Keratinocyte (primary cell): Measurements from ENCODE around the gene KIF11. TPM values are rescaled to one million over a fixed set of nuclear protein-coding genes. Genes with fewer than 3 reads are reported as not detected.

Experiments
- DNase-seq: peaks from one replicate; pipeline ENCODE4 v3.0.0-alpha.2; 2011; ENCODE audit warnings: low read depth, missing footprints, low spot score
- FAIRE-seq: peaks from 2 replicates; lab custom pipeline; 2011; peaks lifted over from hg19 to GRCh38; lab: Jason Lieb, UNC
- H2AFZ ChIP-seq: 2 replicates; pipeline ENCODE4 v1.6.0; 2012; ENCODE audit warnings: low read length, control low read depth, inconsistent platforms; ENCODE audit not compliant: control insufficient read depth
- H3K27ac ChIP-seq: 2 replicates; pipeline ENCODE4 v1.5.1; 2011; ENCODE audit warnings: low read length; ENCODE audit not compliant: control insufficient read depth, insufficient read depth
- H3K27me3 ChIP-seq: 3 replicates; pipeline ENCODE4 v1.6.0; 2011; ENCODE audit warnings: low read length; ENCODE audit not compliant: control insufficient read depth, insufficient read depth; ENCODE audit errors: extremely low read depth
- H3K36me3 ChIP-seq, 2 experiments: 2 replicates in 1 of 2; 3 replicates in 1 of 2; pipeline ENCODE4 v1.5.1; 2011; ENCODE audit warnings: low read length in 2 of 2, mild to moderate bottlenecking in 1 of 2; ENCODE audit not compliant: control insufficient read depth in 2 of 2, insufficient read depth in 2 of 2; ENCODE audit errors: extremely low read depth in 1 of 2
- H3K4me1 ChIP-seq: 3 replicates; pipeline ENCODE4 v1.5.1; 2011; ENCODE audit warnings: low read length; ENCODE audit not compliant: control insufficient read depth, insufficient read depth; ENCODE audit errors: extremely low read depth
- H3K4me2 ChIP-seq: 3 replicates; pipeline ENCODE4 v1.6.0; 2011; ENCODE audit warnings: low read depth, low read length; ENCODE audit not compliant: control insufficient read depth, insufficient read depth; ENCODE audit errors: extremely low read depth
- H3K4me3 ChIP-seq, 3 experiments: fragments of 200-600 bp in 1 of 3; sonication (generic) in 1 of 3; 2 replicates in 2 of 3; 3 replicates in 1 of 3; pipeline ENCODE4 v1.5.1; 2011 to 2016; ENCODE audit warnings: low read length in 3 of 3, mild to moderate bottlenecking in 3 of 3, control low read depth in 2 of 3, inconsistent platforms in 1 of 3, low read depth in 1 of 3, mixed read lengths in 1 of 3, mixed run types in 1 of 3, moderate library complexity in 1 of 3; ENCODE audit not compliant: control insufficient read depth in 2 of 3, insufficient read depth in 2 of 3; ENCODE audit errors: extremely low read depth in 1 of 3
- H3K79me2 ChIP-seq: 2 replicates; pipeline ENCODE4 v1.6.0; 2012; ENCODE audit warnings: low read length; ENCODE audit not compliant: control insufficient read depth, insufficient read depth
- H3K9ac ChIP-seq: 3 replicates; pipeline ENCODE4 v1.6.0; 2011; ENCODE audit warnings: low read length; ENCODE audit not compliant: control insufficient read depth, insufficient read depth; ENCODE audit errors: extremely low read depth
- H3K9me1 ChIP-seq: 3 replicates; pipeline ENCODE4 v1.6.0; 2011; ENCODE audit warnings: low read length; ENCODE audit not compliant: control insufficient read depth, insufficient read depth; ENCODE audit errors: extremely low read depth
- H3K9me3 ChIP-seq: 2 replicates; pipeline ENCODE4 v1.5.1; 2012; ENCODE audit warnings: low read depth, low read length; ENCODE audit not compliant: control insufficient read depth
- H4K20me1 ChIP-seq: 3 replicates; pipeline ENCODE4 v1.6.0; 2011; ENCODE audit warnings: low read length; ENCODE audit not compliant: control insufficient read depth, insufficient read depth; ENCODE audit errors: extremely low read depth
- EZH2 ChIP-seq: IDR thresholded peaks from one replicate; pipeline ENCODE4 v1.6.1; 2012; ENCODE audit warnings: inconsistent platforms, mild to moderate bottlenecking, low read length, moderate library complexity
- dilution Hi-C: fragments of 300-500 bp; cut with MboI; formaldehyde crosslinking; loops from one replicate; pipeline ENCODE4 v1.7.0; 2020; ENCODE audit warnings: low sequenced_read_pairs; ENCODE audit not compliant: extremely low pct_ligation_motif_present
- polyA plus RNA-seq, 5 experiments: library from polyadenylated mRNA; depleted of rRNA in 3 of 5; stranded (reverse) in 3 of 5; stranded (forward) in 1 of 5; unstranded in 1 of 5; fragments of >200 nt; gene quantifications; 1 replicate in 1 of 5; 2 replicates in 3 of 5; 3 replicates in 1 of 5; pipeline versions ENCODE4 v1.2.1 to v1.2.3, GENCODE V29; 2011 to 2012; ENCODE audit warnings: missing spikeins in 2 of 5, low read depth in 1 of 5, low replicate concordance in 1 of 5
- TF ChIP-seq, protein P1 (sequence below), 3 experiments: IDR thresholded peaks in 1 of 3; conservative IDR thresholded peaks in 1 of 3; optimal IDR thresholded peaks in 1 of 3; 2 replicates in 2 of 3; 3 replicates in 1 of 3; pipeline versions ENCODE3 to v1.5.1; 2011; ENCODE audit warnings: low read length in 3 of 3, mild to moderate bottlenecking in 3 of 3, moderate library complexity in 2 of 3, control low read depth in 1 of 3, inconsistent platforms in 1 of 3; ENCODE audit not compliant: insufficient read depth in 2 of 3; ENCODE audit errors: extremely low read depth in 1 of 3

The KIF11 gene
- polyA plus RNA-seq, 1 donor (not counting 4 experiments of a cell fraction or from before 2014, with no cell fraction given): 10.6 TPM

DNA sequence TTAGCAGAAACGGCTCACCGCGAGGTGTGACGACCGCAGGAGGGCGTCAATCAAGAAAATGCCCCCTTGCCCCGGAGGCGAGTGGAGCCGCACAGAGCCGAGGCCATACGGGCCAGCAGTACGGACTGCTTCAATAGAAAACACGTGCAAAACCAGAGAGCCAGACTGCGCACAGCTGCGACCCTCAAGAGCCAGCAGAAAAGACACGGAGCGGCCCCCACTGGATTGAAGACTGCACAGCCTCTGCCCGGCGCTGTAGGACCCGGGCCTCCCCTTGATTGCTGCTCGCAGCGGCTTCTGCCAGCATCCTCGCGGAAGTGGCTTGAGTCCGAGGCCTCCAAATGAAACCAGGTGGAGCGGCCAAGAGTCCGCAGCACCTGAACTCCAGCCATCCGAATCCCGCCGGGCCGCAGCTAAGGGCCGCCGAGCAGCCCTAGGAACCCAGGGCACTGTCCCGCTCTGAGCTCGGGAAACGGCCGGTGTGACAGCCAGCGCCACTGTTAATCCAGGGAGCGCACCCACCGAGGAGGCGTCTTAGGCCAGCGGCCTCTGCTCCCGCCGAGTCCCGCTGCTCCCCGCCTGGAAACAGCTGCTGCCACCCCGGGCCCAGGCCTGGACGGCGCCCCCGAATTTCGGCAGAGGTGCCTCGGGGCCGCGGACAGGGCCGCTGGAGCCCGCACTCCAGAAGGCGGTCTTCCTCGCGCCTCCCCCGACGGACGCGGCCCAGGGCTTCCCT, 96.2 kb downstream of the KIF11 start:
- Histone ChIP-seq H2AFZ (peak overlapping the region; percentile 26), H3K4me3 (peak overlapping the region; percentile 16 to 47 (median 22)), H3K27me3 (peaks cover 49% of the 10 kb centered on the region), H3K4me2 (peak overlapping the region; percentile 64), H3K9ac (no peak overlapping the region), H3K27ac (no peak overlapping the region), H3K36me3 (no peaks in the 10 kb centered on the region), H3K79me2 (no peaks in the 10 kb centered on the region), H3K9me1 (no peaks in the 10 kb centered on the region), H3K9me3 (peaks cover 2% of the 10 kb centered on the region), H4K20me1 (no peaks in the 10 kb centered on the region), H3K4me1 (no peaks in the 10 kb centered on the region)
- FAIRE-seq: no peak
- TF ChIP-seq, protein P1, sequence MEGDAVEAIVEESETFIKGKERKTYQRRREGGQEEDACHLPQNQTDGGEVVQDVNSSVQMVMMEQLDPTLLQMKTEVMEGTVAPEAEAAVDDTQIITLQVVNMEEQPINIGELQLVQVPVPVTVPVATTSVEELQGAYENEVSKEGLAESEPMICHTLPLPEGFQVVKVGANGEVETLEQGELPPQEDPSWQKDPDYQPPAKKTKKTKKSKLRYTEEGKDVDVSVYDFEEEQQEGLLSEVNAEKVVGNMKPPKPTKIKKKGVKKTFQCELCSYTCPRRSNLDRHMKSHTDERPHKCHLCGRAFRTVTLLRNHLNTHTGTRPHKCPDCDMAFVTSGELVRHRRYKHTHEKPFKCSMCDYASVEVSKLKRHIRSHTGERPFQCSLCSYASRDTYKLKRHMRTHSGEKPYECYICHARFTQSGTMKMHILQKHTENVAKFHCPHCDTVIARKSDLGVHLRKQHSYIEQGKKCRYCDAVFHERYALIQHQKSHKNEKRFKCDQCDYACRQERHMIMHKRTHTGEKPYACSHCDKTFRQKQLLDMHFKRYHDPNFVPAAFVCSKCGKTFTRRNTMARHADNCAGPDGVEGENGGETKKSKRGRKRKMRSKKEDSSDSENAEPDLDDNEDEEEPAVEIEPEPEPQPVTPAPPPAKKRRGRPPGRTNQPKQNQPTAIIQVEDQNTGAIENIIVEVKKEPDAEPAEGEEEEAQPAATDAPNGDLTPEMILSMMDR (optimal IDR thresholded peaks at IDR 0.05 in 1 of 3, IDR thresholded peaks at IDR 0.05 in 1 of 3, conservative IDR thresholded peaks at IDR 0.05 in 1 of 3; ENCODE audit: extremely low read depth in 1 of 3, insufficient read depth in 2 of 3, low read length in 3 of 3): no peak
- TF ChIP-seq EZH2: peak; percentile 99
- DNase-seq: no peak
- dilution Hi-C loops: no loop called here

DNA sequence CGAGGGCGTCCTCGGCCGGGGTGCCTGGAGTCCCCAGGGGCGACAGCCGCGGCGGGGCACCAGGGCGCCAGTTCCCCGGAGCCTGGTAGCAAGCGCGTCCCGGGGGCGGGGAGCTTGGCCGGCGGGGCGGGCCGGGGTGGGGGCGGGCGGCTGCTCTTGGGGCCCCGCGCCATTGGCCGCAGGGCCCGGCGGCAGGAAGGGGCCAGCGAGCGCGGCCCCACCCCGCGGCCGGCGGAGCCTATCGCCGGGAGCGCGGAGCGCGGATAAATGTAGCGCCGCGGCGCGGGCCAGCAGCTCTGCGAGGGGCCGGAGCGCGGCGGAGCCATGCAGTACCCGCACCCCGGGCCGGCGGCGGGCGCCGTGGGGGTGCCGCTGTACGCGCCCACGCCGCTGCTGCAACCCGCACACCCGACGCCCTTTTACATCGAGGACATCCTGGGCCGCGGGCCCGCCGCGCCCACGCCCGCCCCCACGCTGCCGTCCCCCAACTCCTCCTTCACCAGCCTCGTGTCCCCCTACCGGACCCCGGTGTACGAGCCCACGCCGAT, 96.8 kb downstream of the KIF11 start, which contains the start of gene HHEX:
HHEX (plus strand) TSS at position 293 of the 548 bp plus-strand sequence; CDS start at position 325, 32 bp downstream.
- H3K4me1 ChIP-seq: no peaks in the 10 kb centered on the region
- peak within 1 kb of the TSS; percentile 64 for H3K4me2 ChIP-seq
- H3K36me3 ChIP-seq: no peaks in the 10 kb centered on the region
- H4K20me1 ChIP-seq: no peaks in the 10 kb centered on the region
- H3K27ac ChIP-seq: no peak within 1 kb of the TSS
- H3K9me3 ChIP-seq: peaks cover 2% of the 10 kb centered on the region
- FAIRE-seq (no peak), DNase-seq (no peak)
- peak within 1 kb of the TSS; percentile 26 for H2AFZ ChIP-seq
- no peak for TF ChIP-seq EZH2
- TF ChIP-seq, protein P1 (optimal IDR thresholded peaks at IDR 0.05 in 1 of 3, IDR thresholded peaks at IDR 0.05 in 1 of 3, conservative IDR thresholded peaks at IDR 0.05 in 1 of 3; ENCODE audit: extremely low read depth in 1 of 3, insufficient read depth in 2 of 3, low read length in 3 of 3): no peak
- H3K4me3 ChIP-seq: peak within 1 kb of the TSS; percentile 22 to 47 (median 26)
- dilution Hi-C loops: no loop called here
- H3K9ac ChIP-seq: no peak within 1 kb of the TSS
- peaks cover 56% of the 10 kb centered on the region for H3K27me3 ChIP-seq
- no peaks in the 10 kb centered on the region for H3K9me1 ChIP-seq
- no peaks in the 10 kb centered on the region for H3K79me2 ChIP-seq
